Smooth muscle cell (in vitro differentiated cells): ENCODE results near the gene SREBF1. TPM values are rescaled to one million over a fixed set of nuclear protein-coding genes. Genes with fewer than 3 reads are reported as not detected.

Experiments
- DNase-seq: peaks from one replicate; lab custom pipeline; 2025; ENCODE audit not compliant: unreplicated experiment; lab: John Stamatoyannopoulos, UW
- H2AFZ ChIP-seq: fragments of 200-600 bp; sonication (generic); 2 replicates; pipeline ENCODE4 v1.6.0; 2016; ENCODE audit warnings: antibody characterized with exemption, low read depth, mild to moderate bottlenecking
- H3F3A ChIP-seq: fragments of 200-600 bp; sonication (generic); 2 replicates; pipeline ENCODE4 v1.6.0; 2017; ENCODE audit warnings: antibody characterized with exemption, low read depth
- H3K27ac ChIP-seq: fragments of 200-600 bp; sonication (generic); 2 replicates; pipeline ENCODE4 v1.5.1; 2016; ENCODE audit warnings: low read depth, mild to moderate bottlenecking
- H3K27me3 ChIP-seq: fragments of 200-600 bp; sonication (generic); 2 replicates; pipeline ENCODE4 v1.6.1; 2016; ENCODE audit warnings: low read depth, mild to moderate bottlenecking
- H3K36me3 ChIP-seq: fragments of 200-600 bp; sonication (generic); 2 replicates; pipeline ENCODE4 v1.5.1; 2016; ENCODE audit warnings: low read depth
- H3K4me1 ChIP-seq: fragments of 200-600 bp; sonication (generic); 2 replicates; pipeline ENCODE4 v1.5.1; 2016; ENCODE audit warnings: low read depth
- H3K4me2 ChIP-seq: fragments of 200-600 bp; sonication (generic); 2 replicates; pipeline ENCODE4 v1.6.0; 2016; ENCODE audit warnings: mild to moderate bottlenecking
- H3K4me3 ChIP-seq: fragments of 200-600 bp; sonication (generic); 2 replicates; pipeline ENCODE4 v1.5.1; 2016; ENCODE audit warnings: mild to moderate bottlenecking
- H3K79me2 ChIP-seq: fragments of 200-600 bp; sonication (generic); 2 replicates; pipeline ENCODE4 v1.6.0; 2016; ENCODE audit warnings: low read depth, mild to moderate bottlenecking
- H3K9ac ChIP-seq: fragments of 200-600 bp; sonication (generic); 2 replicates; pipeline ENCODE4 v1.6.0; 2016; ENCODE audit warnings: low read depth
- H3K9me3 ChIP-seq: fragments of 200-600 bp; sonication (generic); replicated peaks from 2 replicates; pipeline ENCODE4 v1.5.1; 2016; ENCODE audit warnings: low read depth
- H4K20me1 ChIP-seq: fragments of 200-600 bp; sonication (generic); 2 replicates; pipeline ENCODE4 v1.6.0; 2016; ENCODE audit warnings: low read depth
- WGBS: methylation state at CpG from one replicate; pipeline ENCODE4 v1.1.7; 2016; ENCODE audit warnings: low lambda C conversion rate; 5-methylcytosine and 5-hydroxymethylcytosine counted together
- polyA plus RNA-seq: library from polyadenylated mRNA; unstranded; fragments of >200 nt; fragmentation: Nextera tagmentation; extraction: Ambion mirVana; gene quantifications from 2 replicates; pipeline ENCODE4 v1.2.1, GENCODE V29; 2016
- total RNA-seq: library from RNA; depleted of rRNA; stranded (reverse); fragments of >200 nt; gene quantifications from 2 replicates; pipeline ENCODE4 v1.2.3, GENCODE V29; 2014
- TF ChIP-seq, protein P1 (sequence below): fragments of 200-600 bp; sonication (generic); IDR thresholded peaks from 2 replicates; pipeline ENCODE4 v1.5.1; 2017; ENCODE audit warnings: borderline replicate concordance, mild to moderate bottlenecking, antibody characterized with exemption; ENCODE audit not compliant: insufficient read depth, poor library complexity, severe bottlenecking

SREBF1 gene
- total and polyA plus RNA-seq, 2 experiments from 2014 or later: 23.5 to 45.4 TPM

- Histone ChIP-seq H3K27ac (no peak overlapping the region), H3K79me2 (no peaks in the 10 kb centered on the region), H4K20me1 (peaks cover 77% of the 10 kb centered on the region), H3K4me3 (no peak overlapping the region), H2AFZ (no peak overlapping the region), H3F3A (peaks cover 6% of the 10 kb centered on the region), H3K9ac (no peak overlapping the region), H3K4me2 (no peak overlapping the region), H3K9me3 (no peaks in the 10 kb centered on the region), H3K36me3 (no peaks in the 10 kb centered on the region), H3K4me1 (peaks cover 3% of the 10 kb centered on the region), H3K27me3 (no peaks in the 10 kb centered on the region)
- DNase-seq: no peak
- 94% methylated on average over 3 of the region's 3 CpGs for WGBS
- TF ChIP-seq, protein P1, sequence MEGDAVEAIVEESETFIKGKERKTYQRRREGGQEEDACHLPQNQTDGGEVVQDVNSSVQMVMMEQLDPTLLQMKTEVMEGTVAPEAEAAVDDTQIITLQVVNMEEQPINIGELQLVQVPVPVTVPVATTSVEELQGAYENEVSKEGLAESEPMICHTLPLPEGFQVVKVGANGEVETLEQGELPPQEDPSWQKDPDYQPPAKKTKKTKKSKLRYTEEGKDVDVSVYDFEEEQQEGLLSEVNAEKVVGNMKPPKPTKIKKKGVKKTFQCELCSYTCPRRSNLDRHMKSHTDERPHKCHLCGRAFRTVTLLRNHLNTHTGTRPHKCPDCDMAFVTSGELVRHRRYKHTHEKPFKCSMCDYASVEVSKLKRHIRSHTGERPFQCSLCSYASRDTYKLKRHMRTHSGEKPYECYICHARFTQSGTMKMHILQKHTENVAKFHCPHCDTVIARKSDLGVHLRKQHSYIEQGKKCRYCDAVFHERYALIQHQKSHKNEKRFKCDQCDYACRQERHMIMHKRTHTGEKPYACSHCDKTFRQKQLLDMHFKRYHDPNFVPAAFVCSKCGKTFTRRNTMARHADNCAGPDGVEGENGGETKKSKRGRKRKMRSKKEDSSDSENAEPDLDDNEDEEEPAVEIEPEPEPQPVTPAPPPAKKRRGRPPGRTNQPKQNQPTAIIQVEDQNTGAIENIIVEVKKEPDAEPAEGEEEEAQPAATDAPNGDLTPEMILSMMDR: no peak
These were observed 32.8 kb downstream of the SREBF1 start for GRCh38 chr17:17804007-17804406.

DNA sequence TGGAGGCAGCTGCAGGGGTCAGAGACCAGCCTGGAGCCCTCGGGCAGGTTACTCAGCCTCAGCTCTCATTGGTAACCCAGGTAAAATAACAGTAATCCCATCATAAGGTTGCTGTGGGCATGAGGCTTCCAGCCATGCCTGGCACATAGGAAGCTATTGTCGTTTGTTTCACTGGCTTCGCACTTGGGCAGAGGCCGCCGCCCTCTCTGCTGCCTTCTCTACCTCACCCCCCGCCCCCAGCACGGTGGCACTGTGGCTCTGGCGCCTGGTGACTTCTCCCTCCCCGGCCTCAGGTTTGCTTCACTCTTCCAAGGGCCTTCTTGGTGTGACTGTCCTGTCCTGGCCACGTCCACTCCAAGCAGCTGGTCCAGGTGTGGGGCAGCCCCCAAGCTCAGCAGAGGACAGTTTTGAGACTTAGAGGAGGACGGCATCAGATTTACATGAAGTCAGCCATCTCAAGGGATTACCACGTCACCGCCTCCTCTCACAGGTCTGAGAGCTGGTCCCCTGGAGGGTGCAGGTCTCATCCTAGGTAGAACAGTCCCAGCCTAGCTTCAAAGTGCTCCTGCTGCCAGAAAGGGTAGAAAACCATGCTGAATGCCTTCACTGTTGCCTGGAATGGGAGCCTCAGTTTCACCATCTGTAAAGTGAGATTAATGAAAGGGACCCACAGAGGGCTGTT lies 34.8 kb downstream of the SREBF1 start:
- no peaks in the 10 kb centered on the region for H3F3A ChIP-seq
- TF ChIP-seq, protein P1: no peak
- H3K9ac ChIP-seq: no peak overlapping the region
- no peaks in the 10 kb centered on the region for H3K79me2 ChIP-seq
- H3K9me3 ChIP-seq: no peaks in the 10 kb centered on the region
- no peaks in the 10 kb centered on the region for H3K36me3 ChIP-seq
- no peak overlapping the region for H2AFZ ChIP-seq
- DNase-seq: no peak
- 92% methylated on average over 13 of the region's 13 CpGs for WGBS
- H4K20me1 ChIP-seq: peaks cover 90% of the 10 kb centered on the region
- no peak overlapping the region for H3K4me3 ChIP-seq
- H3K27me3 ChIP-seq: no peaks in the 10 kb centered on the region
- H3K27ac ChIP-seq: no peak overlapping the region
- no peaks in the 10 kb centered on the region for H3K4me1 ChIP-seq
- H3K4me2 ChIP-seq: no peak overlapping the region

DNA sequence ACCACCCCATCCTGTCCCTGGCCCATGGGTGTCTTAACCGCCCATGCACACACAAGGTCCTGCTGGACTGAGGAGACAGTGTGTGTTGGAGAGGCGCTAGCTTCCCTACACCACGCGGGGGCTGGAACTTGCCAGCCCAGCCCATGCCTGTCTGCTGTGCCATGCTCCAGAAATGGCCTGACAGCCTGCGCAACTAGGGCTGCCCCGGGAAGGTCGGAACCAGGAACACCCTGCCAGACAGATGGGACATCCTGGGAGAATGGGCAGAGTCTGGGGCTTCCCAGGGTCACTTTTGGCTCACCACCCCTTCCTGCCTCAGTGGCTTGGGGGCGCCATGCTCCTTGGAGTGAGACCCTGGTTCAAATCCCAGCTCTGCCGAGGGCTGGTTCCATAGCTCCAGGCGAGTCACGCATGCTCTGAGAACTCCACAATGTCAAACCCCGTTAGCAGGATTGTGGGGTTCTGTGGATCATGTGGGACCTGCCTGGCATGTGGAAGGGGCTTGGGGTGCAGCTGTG lies 36.2 kb downstream of the SREBF1 start:
- TF ChIP-seq, protein P1: no peak
- Histone ChIP-seq H3K27me3 (no peaks in the 10 kb centered on the region), H3K27ac (no peak overlapping the region), H3K4me2 (no peak overlapping the region), H3K36me3 (no peaks in the 10 kb centered on the region), H3F3A (no peaks in the 10 kb centered on the region), H3K9ac (no peak overlapping the region), H3K79me2 (no peaks in the 10 kb centered on the region), H3K9me3 (no peaks in the 10 kb centered on the region), H4K20me1 (peaks cover 90% of the 10 kb centered on the region), H2AFZ (no peak overlapping the region), H3K4me1 (no peaks in the 10 kb centered on the region), H3K4me3 (no peak overlapping the region)
- no peak for DNase-seq
- WGBS: 95% methylated on average over 12 of the region's 12 CpGs
